ENCODE results near the gene ACMSD. TPM values are rescaled to one million over a fixed set of nuclear protein-coding genes. Genes with fewer than 3 reads are reported as not detected.

The ACMSD gene
- total and polyA plus RNA-seq, 2 of the 4 experiments (the other 2 are of a cell fraction): not detected

DNA sequence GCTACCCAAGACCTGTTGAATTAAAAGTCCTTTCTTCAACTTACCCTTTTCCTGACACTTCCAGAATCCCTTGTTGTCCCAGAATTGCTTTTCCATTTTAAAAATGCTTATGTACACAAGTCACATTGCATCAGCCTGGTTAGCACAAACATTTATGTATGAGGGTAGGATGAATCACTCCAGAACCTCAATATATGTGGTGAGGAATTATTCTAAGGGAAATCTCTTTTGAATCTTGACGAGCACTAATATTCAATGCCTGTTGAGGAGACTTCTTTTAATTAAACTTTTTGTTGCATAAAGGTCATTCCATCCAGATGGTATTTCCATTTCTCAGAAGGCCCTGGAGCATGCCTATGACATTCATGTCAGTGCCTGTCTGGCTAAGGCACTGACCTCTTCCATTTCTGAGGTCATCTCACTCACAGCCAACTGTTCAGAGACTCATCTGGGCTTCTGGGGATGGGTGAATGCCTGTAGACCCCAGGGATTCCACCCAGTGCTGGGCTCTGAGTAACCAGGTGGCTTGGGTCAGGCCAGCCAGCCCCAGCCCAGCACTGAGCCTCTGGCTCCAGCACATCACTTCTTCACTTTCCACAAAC lies 28.2 kb downstream of the ACMSD start:
- Histone ChIP-seq H3K4ac (ENCODE audit: low read depth, low read length) (peak overlapping the region; percentile 66; the same call in 1 of the 2 replicates), H3K56ac (ENCODE audit: extremely low read depth, insufficient read depth, low read length) (no peak overlapping the region), H2BK20ac (ENCODE audit: low read depth, low read length) (peak overlapping the region; percentile 26), H4K20me1 (ENCODE audit: insufficient read depth, low read length) (no peaks in the 10 kb centered on the region), H4K8ac (ENCODE audit: low read depth in 2 of 2, low read length in 2 of 2) (no peak overlapping the region), H3K23ac (ENCODE audit: low read depth, low read length) (no peak overlapping the region), H3K4me2 (ENCODE audit: low read depth, low read length) (peak overlapping the region; percentile 25; the same call in 1 of the 2 replicates), H3K9me3 (ENCODE audit: control insufficient read depth, insufficient read depth, low read length) (no peaks in the 10 kb centered on the region), H3K14ac (replicated peaks; ENCODE audit: low read depth, low read length) (no peak overlapping the region), H3K9me1 (ENCODE audit: insufficient read depth, low read length) (no peaks in the 10 kb centered on the region; the same call in 1 of the 2 replicates), H3K18ac (ENCODE audit: low read depth, low read length) (peak overlapping the region; percentile 56; the same call in 1 of the 2 replicates), H2BK5ac (ENCODE audit: low read depth, low read length, poor library complexity, severe bottlenecking) (peak overlapping the region; percentile 34), H2AK5ac (ENCODE audit: low read depth, low read length) (no peak overlapping the region), H2AK9ac (replicated peaks; ENCODE audit: low read depth, low read length, poor library complexity) (no peak overlapping the region), H3K27me3 (ENCODE audit: control insufficient read depth, insufficient read depth, low read length) (no peaks in the 10 kb centered on the region; the same call in 1 of the 2 replicates), H3K27ac (ENCODE audit: insufficient read depth, low read length) (peak overlapping the region; percentile 72), H4K91ac (ENCODE audit: insufficient read depth, low read depth, low read length) (peak overlapping the region; percentile 9; the same call in 1 of the 2 replicates), H2BK120ac (ENCODE audit: low read depth, low read length) (peak overlapping the region; percentile 42), H3K9ac (ENCODE audit: low read depth, low read length) (no peak overlapping the region), H2BK15ac (ENCODE audit: low read depth, low read length) (no peak overlapping the region), H2AFZ (replicated peaks; ENCODE audit: low read length, poor library complexity) (no peak overlapping the region), H3K36me3 (ENCODE audit: control insufficient read depth, insufficient read depth, low read length) (no peaks in the 10 kb centered on the region), H4K5ac (ENCODE audit: low read depth, low read length) (no peak overlapping the region), H3K4me1 (ENCODE audit: control insufficient read depth, insufficient read depth, low read length) (peaks cover 9% of the 10 kb centered on the region; the same call in 1 of the 2 replicates), H3K79me1 (ENCODE audit: low read depth in 1 of 2, low read length in 2 of 2) (no peaks in the 10 kb centered on the region), H3K4me3 (ENCODE audit: insufficient read depth, low read depth, low read length) (no peak overlapping the region)
- POLR2A ChIA-PET (ENCODE audit: unreplicated experiment): no interaction called here
- no CpG with 5 or more reads among the region's 1 CpG for WGBS, 2 experiments (ENCODE audit: extremely low coverage in 2 of 2, insufficient read length in 1 of 2)
- ATAC-seq (ENCODE audit: low read depth) (peak; percentile 90), DNase-seq (peak; percentile 85)
- dilution Hi-C loops (cut with HindIII; ENCODE audit: low sequenced_read_pairs, unreplicated experiment) (no loop called here), intact Hi-C loops (cut with micrococcal nuclease) (no loop called here), in situ Hi-C loops (cut with MboI; ENCODE audit: low sequenced_read_pairs) (no loop called here)
- CTCF ChIA-PET: no interaction called here
- BruUV-seq (replicated peaks): no TSS peak
- TF ChIP-seq CEBPB (IDR thresholded peaks at IDR 0.05; ENCODE audit: low read depth, low read length) (peak; percentile 85), FOS (IDR thresholded peaks at IDR 0.05; ENCODE audit: low read depth, low read length) (peak; percentile 41; the same call in 1 of the 2 replicates), POLR2A (IDR thresholded peaks at IDR 0.05; ENCODE audit: low read depth, low read length) (no peak)
